Right lobe of liver (tissue), 4 donors: ENCODE data around the gene BAZ1B.

Experiments
- CTCF ChIP-seq, 4 donors: fragments of 200-600 bp in 3 of 4; fragments of 450-650 bp in 1 of 4; IDR thresholded peaks; one replicate each; pipeline versions ENCODE4 v1.5.1 to v1.8.0; 2016 to 2022; ENCODE audit warnings: antibody characterized with exemption in 4 of 4, mild to moderate bottlenecking in 2 of 4
- POLR2A ChIP-seq: fragments of 450-650 bp; IDR thresholded peaks from one replicate; pipeline ENCODE4 v1.6.1; 2017; ENCODE audit warnings: antibody characterized with exemption, mild to moderate bottlenecking
- donor health status: DM: no; HTN: no; CAD: no.
- donor health status: DM: no; HTN: no; CAD: no.
- donor health status: DM: no; HTN: yes; CAD: no.

GRCh38 chr7:73555411-73555982, 33.4 kb upstream of the BAZ1B start:
- no peak for TF ChIP-seq POLR2A
- no peak for TF ChIP-seq CTCF (IDR thresholded peaks at IDR 0.05)
